Bronchial epithelial cell (primary cell): ENCODE results near the gene PRPF4. TPM values are rescaled to one million over a fixed set of nuclear protein-coding genes. Genes with fewer than 3 reads are reported as not detected.
"Not testable (repeated sequence)": the region's sequence is repeated elsewhere in the genome, so short reads cannot be mapped to it uniquely, and the experiment has no call there.

Source experiments
- DNase-seq: peaks from one replicate; pipeline ENCODE4 v3.0.0-alpha.2; 2010; ENCODE audit warnings: low read depth
- FAIRE-seq: peaks from 2 replicates; lab custom pipeline; 2011; peaks lifted over from hg19 to GRCh38; lab: Jason Lieb, UNC
- H3K27me3 ChIP-seq: 2 replicates; pipeline ENCODE4 v1.5.1; 2011; ENCODE audit warnings: low read length; ENCODE audit not compliant: control insufficient read depth, insufficient read depth
- H3K36me3 ChIP-seq: 2 replicates; pipeline ENCODE4 v1.5.1; 2011; ENCODE audit warnings: low read length; ENCODE audit not compliant: control insufficient read depth, insufficient read depth
- H3K4me3 ChIP-seq: 2 replicates; pipeline ENCODE4 v1.5.1; 2011; ENCODE audit warnings: mild to moderate bottlenecking, low read depth, low read length, control low read depth
- CTCF ChIP-seq: IDR thresholded peaks from 2 replicates; pipeline ENCODE4 v1.5.1; 2011; ENCODE audit warnings: mild to moderate bottlenecking, moderate library complexity, low read length, control low read depth, inconsistent platforms; ENCODE audit not compliant: insufficient read depth, severe bottlenecking
- total RNA-seq: library from RNA; depleted of rRNA; stranded (reverse); fragments of >200 nt; gene quantifications from 2 replicates; pipeline ENCODE4 v1.2.1, GENCODE V29; 2014

PRPF4 gene
- total RNA-seq, 1 donor from 2014 or later = 45.3 TPM

DNA sequence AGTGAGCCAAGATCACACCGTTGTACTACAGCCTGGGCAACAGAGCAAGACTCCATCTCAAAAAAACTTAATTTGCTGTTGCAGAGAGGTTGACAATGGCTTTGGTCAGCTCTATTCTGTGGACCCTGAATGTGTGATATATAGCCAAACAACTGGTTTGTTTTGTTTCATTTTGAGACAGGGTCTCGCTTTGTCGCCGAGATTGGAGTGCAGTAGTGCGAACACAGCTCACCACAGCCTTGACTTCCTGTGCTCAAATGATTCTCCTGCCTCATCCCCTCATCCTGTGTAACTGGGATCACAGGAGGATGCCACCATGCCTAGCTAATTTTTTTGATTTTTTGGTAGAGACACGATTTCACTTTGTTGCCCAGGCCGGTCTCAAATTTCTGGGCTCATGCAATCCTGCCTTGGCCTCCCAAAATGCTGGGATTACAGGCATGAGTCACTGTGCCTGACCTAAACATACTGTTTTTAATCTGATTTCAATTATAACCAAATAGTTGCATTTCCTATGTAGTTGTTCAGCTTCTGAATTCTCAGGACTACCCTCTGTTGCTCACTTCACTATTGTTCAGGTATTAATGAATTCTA lies 17.9 kb downstream of the PRPF4 start:
- Histone ChIP-seq H3K36me3 (peaks cover 14% of the 10 kb centered on the region), H3K4me3 (no peak overlapping the region), H3K27me3 (no peaks in the 10 kb centered on the region)
- DNase-seq (no peak), FAIRE-seq (no peak)
- no peak for TF ChIP-seq CTCF

DNA sequence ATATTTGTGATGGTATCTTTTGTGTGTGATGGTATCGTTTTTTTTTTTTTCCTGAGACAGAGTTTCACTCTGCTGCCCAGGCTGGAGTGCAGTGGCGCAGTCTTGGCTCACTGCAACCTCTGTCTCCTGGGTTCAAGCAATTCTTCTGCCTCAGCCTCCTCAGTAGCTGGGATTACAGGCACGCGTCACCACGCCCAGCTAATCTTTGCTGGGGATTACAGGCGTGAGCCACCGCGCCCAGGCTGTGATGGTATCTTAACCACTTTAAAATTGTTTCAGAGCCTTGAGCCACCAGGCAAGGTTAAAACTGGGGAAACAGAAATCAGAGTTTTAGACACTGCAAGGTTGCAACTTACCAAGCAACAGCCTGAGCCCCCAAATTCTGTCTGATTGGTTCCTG lies 20.8 kb downstream of the PRPF4 start:
- not testable (repeated sequence) for DNase-seq, H3K36me3 ChIP-seq, FAIRE-seq, H3K27me3 ChIP-seq, H3K4me3 ChIP-seq

- FAIRE-seq (no peak), DNase-seq (no peak)
- H3K36me3 ChIP-seq = peaks cover 4% of the 10 kb centered on the region
- H3K4me3 ChIP-seq = no peak overlapping the region
- no peak for TF ChIP-seq CTCF
- H3K27me3 ChIP-seq = no peaks in the 10 kb centered on the region
These were observed 21.5 kb downstream of the PRPF4 start for GRCh38 chr9:113296796-113297558.

- no peak for TF ChIP-seq CTCF
- DNase-seq = no peak
- no peak for FAIRE-seq
- H3K36me3 ChIP-seq = peaks cover under 1% of the 10 kb centered on the region
- H3K27me3 ChIP-seq = no peaks in the 10 kb centered on the region
- H3K4me3 ChIP-seq = no peak overlapping the region
These were observed 22.9 kb downstream of the PRPF4 start for GRCh38 chr9:113298311-113298710.

GRCh38 chr9:113298924-113299770 lies 23.7 kb downstream of the PRPF4 start:
- DNase-seq (no peak), FAIRE-seq (no peak)
- TF ChIP-seq CTCF = no peak
- H3K4me3 ChIP-seq = no peak overlapping the region
- no peaks in the 10 kb centered on the region for H3K36me3 ChIP-seq
- no peaks in the 10 kb centered on the region for H3K27me3 ChIP-seq

- no peaks in the 10 kb centered on the region for H3K36me3 ChIP-seq
- no peak for TF ChIP-seq CTCF
- DNase-seq (no peak), FAIRE-seq (no peak)
- H3K4me3 ChIP-seq = no peak overlapping the region
- H3K27me3 ChIP-seq = no peaks in the 10 kb centered on the region
These were observed 24.4 kb downstream of the PRPF4 start for GRCh38 chr9:113299800-113300292.
